Natural killer cell (primary cell): Measurements from ENCODE around the gene PCYT1A. TPM values are rescaled to one million over a fixed set of nuclear protein-coding genes. Genes with fewer than 3 reads are reported as not detected.

Experiments
- ATAC-seq, 3 donors: fragments of 150-1000 bp in 2 of 3; fragments of 200-7000 bp in 1 of 3; cut with Tn5 transposase; 1 replicate in 1 of 3; 2 replicates in 2 of 3; pipeline ENCODE4 v1.10.0; 2021; ENCODE audit warnings: mild to moderate bottlenecking in 2 of 3, moderate library complexity in 2 of 3
- DNase-seq, 2 donors: peaks; one replicate each; pipeline versions ENCODE4 v3.0.0 to v3.0.0-alpha.2; 2013 to 2021; ENCODE audit warnings: mixed read lengths in 1 of 2
- H3K27ac ChIP-seq: one replicate; pipeline ENCODE4 v1.5.1; 2013; ENCODE audit warnings: mild to moderate bottlenecking, low read length
- H3K27me3 ChIP-seq: one replicate; pipeline ENCODE4 v1.6.1; 2013; ENCODE audit warnings: low read length; ENCODE audit not compliant: control insufficient read depth, insufficient read depth
- H3K36me3 ChIP-seq: one replicate; pipeline ENCODE4 v1.6.1; 2013; ENCODE audit warnings: low read length; ENCODE audit not compliant: control insufficient read depth, insufficient read depth
- H3K4me1 ChIP-seq: one replicate; pipeline ENCODE4 v1.6.1; 2013; ENCODE audit warnings: low read length; ENCODE audit not compliant: control insufficient read depth, insufficient read depth
- H3K4me3 ChIP-seq: one replicate; pipeline ENCODE4 v1.5.1; 2013; ENCODE audit warnings: low read length
- H3K9me3 ChIP-seq: one replicate; pipeline ENCODE4 v1.6.1; 2013; ENCODE audit warnings: low read length; ENCODE audit not compliant: control insufficient read depth, insufficient read depth
- H3K27ac Mint-ChIP-seq, 2 donors: one replicate each; pipeline ENCODE4 v1.8.0; 2022; ENCODE audit warnings: mild to moderate bottlenecking in 2 of 2, mixed read lengths in 2 of 2, moderate library complexity in 1 of 2
- H3K27me3 Mint-ChIP-seq, 2 donors: one replicate each; pipeline ENCODE4 v1.8.0; 2022; ENCODE audit warnings: low read depth in 2 of 2, mixed read lengths in 2 of 2
- H3K36me3 Mint-ChIP-seq: one replicate; pipeline ENCODE4 v1.8.0; 2022; ENCODE audit warnings: mixed read lengths
- H3K4me1 Mint-ChIP-seq, 2 donors: one replicate each; pipeline ENCODE4 v1.8.0; 2022; ENCODE audit warnings: mixed read lengths in 2 of 2
- H3K4me3 Mint-ChIP-seq: one replicate; pipeline ENCODE4 v1.8.0; 2022; ENCODE audit warnings: mild to moderate bottlenecking, moderate library complexity, mixed read lengths
- H3K9me3 Mint-ChIP-seq, 2 donors: one replicate each; pipeline ENCODE4 v1.8.0; 2022; ENCODE audit warnings: mixed read lengths in 2 of 2
- WGBS: methylation state at CpG from one replicate; pipeline ENCODE4 v1.1.7; 2013; ENCODE audit warnings: missing lambda C conversion rate; ENCODE audit not compliant: insufficient coverage; 5-methylcytosine and 5-hydroxymethylcytosine counted together
- intact Hi-C: fragments of 100-400 bp; cut with micrococcal nuclease; formaldehyde crosslinking; loops from one replicate; pipeline ENCODE4 v1.14.2; 2022
- total RNA-seq, 4 donors: library from RNA; stranded (reverse); fragments of 120-200 nt in 1 of 4; gene quantifications; one replicate each; pipeline versions ENCODE4 v1.2.3 to v1.2.4, GENCODE V29; 2013 to 2022
- TF ChIP-seq, protein P1 (sequence below): fragments of 200-600 bp; IDR thresholded peaks from one replicate; pipeline ENCODE4 v1.8.0; 2022; ENCODE audit warnings: antibody characterized with exemption

The PCYT1A gene
- total RNA-seq, 3 donors from 2014 or later (not counting 1 experiment from before 2014, with no cell fraction given) = 105 to 123 (median 110) TPM

DNA sequence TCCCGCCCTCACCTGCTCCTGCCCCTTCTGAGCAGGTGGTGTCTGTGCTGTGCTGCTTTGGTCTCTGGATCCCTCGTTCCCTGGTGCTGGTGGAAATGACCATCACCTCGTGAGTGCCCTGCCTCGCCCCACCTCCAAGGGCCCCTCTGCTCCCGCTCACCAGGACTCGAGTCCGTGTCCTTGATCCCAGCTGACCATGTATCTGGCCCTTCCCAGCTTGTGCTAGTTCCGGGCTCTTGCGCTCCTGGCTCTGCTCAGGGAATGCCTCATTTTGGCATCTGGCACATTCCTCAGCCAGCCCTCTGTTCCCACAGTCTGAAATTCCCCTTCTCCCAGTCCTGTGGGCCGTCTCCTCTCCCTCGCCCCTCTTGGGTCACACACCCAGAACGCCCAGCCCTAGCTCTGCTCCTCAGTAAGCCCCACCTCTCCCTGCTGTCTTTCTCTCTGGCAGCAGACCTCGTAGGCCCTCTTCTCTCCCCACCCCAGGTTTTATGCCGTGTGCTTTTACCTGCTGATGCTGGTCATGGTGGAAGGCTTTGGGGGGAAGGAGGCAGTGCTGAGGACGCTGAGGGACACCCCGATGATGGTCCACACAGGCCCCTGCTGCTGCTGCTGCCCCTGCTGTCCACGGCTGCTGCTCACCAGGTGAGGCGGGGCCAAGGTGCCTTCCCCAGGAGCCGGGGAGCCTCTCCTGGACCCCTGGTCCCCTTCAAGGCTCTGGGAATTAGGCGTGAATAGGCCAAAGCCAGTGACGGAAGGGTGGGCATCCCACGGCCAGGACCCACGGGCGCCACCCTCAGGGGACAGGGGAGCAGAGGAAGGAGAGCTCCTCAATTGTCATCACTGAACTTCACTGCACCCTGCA, 59.7 kb downstream of the PCYT1A start:
- intact Hi-C loops = no loop called here
- H3K4me1 ChIP-seq = no peaks in the 10 kb centered on the region
- no peaks in the 10 kb centered on the region for H3K9me3 Mint-ChIP-seq
- no peaks in the 10 kb centered on the region for H3K27me3 Mint-ChIP-seq
- H3K4me1 Mint-ChIP-seq = no peaks in the 10 kb centered on the region
- DNase-seq (no peak), ATAC-seq (no peak)
- no peak overlapping the region for H3K27ac Mint-ChIP-seq
- H3K27me3 ChIP-seq = no peaks in the 10 kb centered on the region
- 81% methylated on average over 23 of the region's 24 CpGs for WGBS
- no peaks in the 10 kb centered on the region for H3K36me3 ChIP-seq
- no peak overlapping the region for H3K4me3 ChIP-seq
- H3K9me3 ChIP-seq = no peaks in the 10 kb centered on the region
- H3K27ac ChIP-seq = no peak overlapping the region
- no peaks in the 10 kb centered on the region for H3K36me3 Mint-ChIP-seq
- TF ChIP-seq, protein P1, sequence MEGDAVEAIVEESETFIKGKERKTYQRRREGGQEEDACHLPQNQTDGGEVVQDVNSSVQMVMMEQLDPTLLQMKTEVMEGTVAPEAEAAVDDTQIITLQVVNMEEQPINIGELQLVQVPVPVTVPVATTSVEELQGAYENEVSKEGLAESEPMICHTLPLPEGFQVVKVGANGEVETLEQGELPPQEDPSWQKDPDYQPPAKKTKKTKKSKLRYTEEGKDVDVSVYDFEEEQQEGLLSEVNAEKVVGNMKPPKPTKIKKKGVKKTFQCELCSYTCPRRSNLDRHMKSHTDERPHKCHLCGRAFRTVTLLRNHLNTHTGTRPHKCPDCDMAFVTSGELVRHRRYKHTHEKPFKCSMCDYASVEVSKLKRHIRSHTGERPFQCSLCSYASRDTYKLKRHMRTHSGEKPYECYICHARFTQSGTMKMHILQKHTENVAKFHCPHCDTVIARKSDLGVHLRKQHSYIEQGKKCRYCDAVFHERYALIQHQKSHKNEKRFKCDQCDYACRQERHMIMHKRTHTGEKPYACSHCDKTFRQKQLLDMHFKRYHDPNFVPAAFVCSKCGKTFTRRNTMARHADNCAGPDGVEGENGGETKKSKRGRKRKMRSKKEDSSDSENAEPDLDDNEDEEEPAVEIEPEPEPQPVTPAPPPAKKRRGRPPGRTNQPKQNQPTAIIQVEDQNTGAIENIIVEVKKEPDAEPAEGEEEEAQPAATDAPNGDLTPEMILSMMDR = no peak
- H3K4me3 Mint-ChIP-seq = no peak overlapping the region

DNA sequence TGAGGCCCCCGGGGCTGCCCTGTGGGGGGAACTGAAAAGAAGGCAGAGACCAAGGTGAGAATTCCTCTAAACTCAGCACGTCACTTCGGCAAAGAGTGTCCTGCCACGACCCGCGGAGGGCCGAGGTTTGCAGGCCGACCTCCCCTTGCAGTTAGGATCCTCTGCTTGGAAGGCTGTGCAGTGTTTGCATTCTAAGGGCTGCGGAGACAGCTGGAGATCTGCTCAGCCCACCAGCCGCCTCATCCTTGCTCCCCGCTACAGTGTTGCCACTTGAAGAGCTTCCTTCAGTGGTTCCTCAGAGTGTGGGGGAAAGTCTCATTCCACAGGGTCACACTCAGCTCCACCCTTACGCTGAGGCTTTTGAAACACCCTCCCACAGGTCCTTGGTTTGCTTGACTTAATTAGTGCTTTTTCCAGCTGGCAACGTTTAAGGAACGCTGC, 60.4 kb downstream of the PCYT1A start:
- Histone ChIP-seq H3K4me1 (no peaks in the 10 kb centered on the region), H3K27me3 (no peaks in the 10 kb centered on the region), H3K9me3 (no peaks in the 10 kb centered on the region), H3K36me3 (no peaks in the 10 kb centered on the region), H3K4me3 (no peak overlapping the region), H3K27ac (no peak overlapping the region)
- Mint-ChIP-seq H3K27ac (no peak overlapping the region), H3K4me3 (no peak overlapping the region), H3K4me1 (no peaks in the 10 kb centered on the region), H3K9me3 (no peaks in the 10 kb centered on the region), H3K27me3 (no peaks in the 10 kb centered on the region), H3K36me3 (no peaks in the 10 kb centered on the region)
- 89% methylated on average over 14 of the region's 14 CpGs for WGBS
- ATAC-seq (no peak), DNase-seq (no peak)
- intact Hi-C loops = no loop called here
- TF ChIP-seq, protein P1 = no peak

DNA sequence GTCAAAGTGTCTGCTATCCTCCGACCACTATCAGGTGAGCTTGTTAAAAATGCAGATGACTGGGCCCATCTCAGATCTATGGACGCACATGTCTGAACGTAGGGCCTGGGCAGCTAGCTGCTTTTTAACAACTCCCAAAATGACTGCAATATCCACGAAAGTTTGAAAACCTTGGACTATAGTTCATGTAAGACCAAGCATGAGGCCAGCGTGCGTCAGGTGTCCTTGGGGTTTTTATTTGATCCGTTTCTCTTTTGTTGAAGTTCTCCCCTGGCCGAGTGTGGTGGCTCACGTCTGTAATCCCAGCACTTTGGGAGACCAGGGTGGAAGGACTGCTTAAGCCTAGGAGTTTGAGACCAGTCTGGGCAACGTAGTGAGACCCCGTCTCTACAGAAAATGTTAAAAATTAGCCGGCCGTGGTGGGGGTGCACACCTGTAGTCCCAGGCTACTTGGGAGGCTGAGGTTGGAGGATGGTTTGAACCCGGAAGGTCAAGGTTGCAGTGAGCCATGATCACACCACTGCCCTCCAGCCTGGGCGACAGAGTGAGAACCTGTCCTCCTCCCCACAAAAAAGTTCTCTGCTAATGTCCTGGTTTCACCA, 61.7 kb downstream of the PCYT1A start:
- no peaks in the 10 kb centered on the region for H3K4me1 ChIP-seq
- no peaks in the 10 kb centered on the region for H3K9me3 Mint-ChIP-seq
- H3K9me3 ChIP-seq = no peaks in the 10 kb centered on the region
- ATAC-seq = no peak
- no peak overlapping the region for H3K27ac Mint-ChIP-seq
- DNase-seq = no peak
- H3K27ac ChIP-seq = no peak overlapping the region
- intact Hi-C loops = no loop called here
- WGBS = 93% methylated on average over 15 of the region's 15 CpGs
- no peaks in the 10 kb centered on the region for H3K36me3 Mint-ChIP-seq
- no peaks in the 10 kb centered on the region for H3K27me3 ChIP-seq
- no peaks in the 10 kb centered on the region for H3K36me3 ChIP-seq
- no peak overlapping the region for H3K4me3 Mint-ChIP-seq
- H3K27me3 Mint-ChIP-seq = no peaks in the 10 kb centered on the region
- no peak overlapping the region for H3K4me3 ChIP-seq
- no peaks in the 10 kb centered on the region for H3K4me1 Mint-ChIP-seq
- TF ChIP-seq, protein P1 = no peak
